Naive thymus-derived CD4-positive, alpha-beta T cell (primary cell): Measurements from ENCODE around the gene SIX3. TPM values are rescaled to one million over a fixed set of nuclear protein-coding genes. Genes with fewer than 3 reads are reported as not detected.

Experiments used
- ATAC-seq: fragments of 150-1000 bp; cut with Tn5 transposase; 2 replicates; pipeline ENCODE4 v1.10.0; 2021; ENCODE audit warnings: mild to moderate bottlenecking, moderate library complexity
- CTCF ChIA-PET: fragments of 350-600 bp; sonication (Branson Sonifier 250); formaldehyde crosslinking; loops from one replicate; lab custom pipeline; 2021; ENCODE audit warnings: antibody characterized with exemption; lab: Charles Lee
- POLR2A ChIA-PET: fragments of 350-600 bp; sonication (Branson Sonifier 250); formaldehyde crosslinking; loops from one replicate; lab custom pipeline; 2021; ENCODE audit warnings: antibody characterized with exemption, inconsistent platforms; lab: Charles Lee
- DNase-seq, 9 donors: peaks; one replicate each; pipeline versions ENCODE4 v3.0.0 to v3.0.0-alpha.2; 2020 to 2022; ENCODE audit warnings: mixed read lengths in 1 of 9
- H3K27ac ChIP-seq: one replicate; pipeline ENCODE4 v1.7.0; 2013; ENCODE audit warnings: mild to moderate bottlenecking, low read depth, low read length, moderate library complexity
- H3K27me3 ChIP-seq, 2 donors: one replicate each; pipeline ENCODE4 v1.7.0; 2013; ENCODE audit warnings: low read length in 2 of 2, mild to moderate bottlenecking in 2 of 2, moderate library complexity in 2 of 2; ENCODE audit not compliant: control insufficient read depth in 2 of 2, insufficient read depth in 2 of 2
- H3K36me3 ChIP-seq, 3 experiments: 1 replicate in 2 of 3; 2 replicates in 1 of 3; pipeline ENCODE4 v1.7.0; 2013; ENCODE audit warnings: low read length in 3 of 3, mild to moderate bottlenecking in 3 of 3, moderate library complexity in 1 of 3; ENCODE audit not compliant: insufficient read depth in 3 of 3, control insufficient read depth in 2 of 3
- H3K4me1 ChIP-seq, 2 donors: one replicate each; pipeline ENCODE4 v1.7.0; 2013; ENCODE audit warnings: low read length in 2 of 2, mild to moderate bottlenecking in 2 of 2, moderate library complexity in 1 of 2; ENCODE audit not compliant: control insufficient read depth in 2 of 2, insufficient read depth in 2 of 2
- H3K4me3 ChIP-seq: 2 replicates; pipeline ENCODE4 v1.7.0; 2013; ENCODE audit warnings: mild to moderate bottlenecking, low read length
- H3K9me3 ChIP-seq, 3 experiments: 1 replicate in 2 of 3; 2 replicates in 1 of 3; pipeline ENCODE4 v1.7.0; 2013; ENCODE audit warnings: low read length in 3 of 3; ENCODE audit not compliant: control insufficient read depth in 2 of 3
- H3K27ac Mint-ChIP-seq, 9 donors: one replicate each; pipeline ENCODE4 v1.8.0; 2020 to 2022; ENCODE audit warnings: mixed read lengths in 9 of 9, mild to moderate bottlenecking in 8 of 9, moderate library complexity in 5 of 9, inconsistent platforms in 2 of 9
- H3K27me3 Mint-ChIP-seq, 5 donors: one replicate each; pipeline ENCODE4 v1.8.0; 2021 to 2022; ENCODE audit warnings: mixed read lengths in 5 of 5, mild to moderate bottlenecking in 1 of 5
- H3K36me3 Mint-ChIP-seq, 5 donors: one replicate each; pipeline ENCODE4 v1.8.0; 2020 to 2022; ENCODE audit warnings: mixed read lengths in 5 of 5, mild to moderate bottlenecking in 3 of 5, inconsistent platforms in 1 of 5
- H3K4me1 Mint-ChIP-seq, 7 donors: one replicate each; pipeline ENCODE4 v1.8.0; 2020 to 2022; ENCODE audit warnings: mixed read lengths in 7 of 7, mild to moderate bottlenecking in 3 of 7, inconsistent platforms in 1 of 7
- H3K4me3 Mint-ChIP-seq, 10 donors: one replicate each; pipeline ENCODE4 v1.8.0; 2020 to 2022; ENCODE audit warnings: mild to moderate bottlenecking in 10 of 10, mixed read lengths in 10 of 10, moderate library complexity in 6 of 10, inconsistent platforms in 2 of 10
- H3K9me3 Mint-ChIP-seq, 11 donors: one replicate each; pipeline ENCODE4 v1.8.0; 2020 to 2022; ENCODE audit warnings: mixed read lengths in 11 of 11, mild to moderate bottlenecking in 4 of 11, inconsistent platforms in 1 of 11, moderate library complexity in 1 of 11
- intact Hi-C, 2 donors: fragments of 100-400 bp; cut with micrococcal nuclease; formaldehyde crosslinking; loops; one replicate each; pipeline ENCODE4 v1.15.1; 2023
- polyA plus RNA-seq, 2 donors: library from polyadenylated mRNA; unstranded; fragments of 300-500 nt; fragmentation: Illumina TruSeq; gene quantifications; one replicate each; pipeline ENCODE4 v1.2.3, GENCODE V29; 2021
- total RNA-seq, 6 experiments: library from RNA in 5 of 6; stranded (reverse) in 5 of 6; gene quantifications; 1 replicate in 5 of 6; 2 replicates in 1 of 6; pipeline ENCODE4 v1.2.3 and lab custom pipeline; 2021 to 2026

SIX3 gene
- total and polyA plus RNA-seq, 7 experiments from 2014 or later: not detected

GRCh38 chr2:44906972-44907371 is 34.5 kb upstream of the SIX3 start:
- DNase-seq (no peak), ATAC-seq (no peak)
- Histone ChIP-seq H3K9me3 (peaks cover 0 to 7% (median 0%) of the 10 kb centered on the region in 3 experiments), H3K27ac (no peak overlapping the region), H3K27me3 (no peaks in the 10 kb centered on the region), H3K4me1 (no peaks in the 10 kb centered on the region), H3K4me3 (no peak overlapping the region), H3K36me3 (no peaks in the 10 kb centered on the region)
- Mint-ChIP-seq H3K4me3 (no peak overlapping the region), H3K36me3 (peaks cover 0 to 10% (median 8%) of the 10 kb centered on the region in 5 donors), H3K4me1 (no peaks in the 10 kb centered on the region), H3K9me3 (peaks cover 7 to 25% (median 12%) of the 10 kb centered on the region in 11 donors), H3K27ac (no peak overlapping the region), H3K27me3 (peaks cover 4 to 49% (median 40%) of the 10 kb centered on the region in 5 donors)
- intact Hi-C loops: no loop called here
- ChIA-PET CTCF (no interaction called here), POLR2A (no interaction called here)

DNA sequence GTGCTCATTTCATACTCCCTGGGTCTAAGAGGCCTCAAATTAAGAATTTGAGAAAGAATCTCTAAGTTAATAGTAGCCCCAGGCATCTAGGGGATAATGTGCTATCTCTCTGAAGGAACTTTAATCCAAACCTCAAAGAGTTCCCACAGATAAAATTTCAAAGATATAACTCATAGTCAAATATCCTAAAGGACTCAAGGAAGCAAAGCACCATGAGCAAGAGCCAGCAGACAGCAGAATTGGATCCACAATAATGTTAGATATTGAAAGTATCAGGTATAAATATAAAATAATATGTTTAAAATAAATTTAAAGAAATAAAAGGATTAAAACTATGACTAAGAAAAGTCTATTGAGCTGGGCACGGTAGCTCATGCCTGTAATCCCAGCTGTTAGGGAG is 31.7 kb upstream of the SIX3 start:
- Histone ChIP-seq H3K4me3 (no peak overlapping the region), H3K36me3 (no peaks in the 10 kb centered on the region), H3K4me1 (no peaks in the 10 kb centered on the region), H3K27ac (no peak overlapping the region), H3K27me3 (no peaks in the 10 kb centered on the region), H3K9me3 (peaks cover 0 to 7% (median 0%) of the 10 kb centered on the region in 3 experiments)
- peaks cover 0 to 10% (median 8%) of the 10 kb centered on the region in 5 donors for H3K36me3 Mint-ChIP-seq
- peaks cover 2 to 38% (median 31%) of the 10 kb centered on the region in 5 donors for H3K27me3 Mint-ChIP-seq
- intact Hi-C loops: no loop called here
- H3K27ac Mint-ChIP-seq: no peak overlapping the region
- no peaks in the 10 kb centered on the region for H3K4me1 Mint-ChIP-seq
- ChIA-PET CTCF (no interaction called here), POLR2A (no interaction called here)
- ATAC-seq (no peak), DNase-seq (no peak)
- peaks cover 7 to 25% (median 12%) of the 10 kb centered on the region in 11 donors for H3K9me3 Mint-ChIP-seq
- H3K4me3 Mint-ChIP-seq: no peak overlapping the region

DNA sequence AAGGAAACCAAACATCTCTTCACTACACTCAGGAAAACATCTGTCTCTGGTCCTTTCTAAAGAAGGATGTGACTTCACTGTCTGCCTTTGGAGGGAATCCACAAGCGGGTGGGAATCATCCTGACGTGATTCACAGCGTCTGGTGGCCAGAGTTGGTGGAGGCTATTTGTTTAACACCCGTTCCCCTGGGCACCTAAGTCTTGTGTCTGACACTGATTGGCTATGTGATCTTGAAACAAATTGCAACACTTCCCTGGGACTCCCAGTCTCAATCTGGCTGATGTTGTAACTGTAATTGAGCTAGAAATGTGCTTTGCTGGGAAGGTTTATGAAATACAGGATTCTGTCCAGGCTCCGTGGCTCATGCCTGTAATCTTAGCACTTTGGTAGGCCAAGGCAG is 28.8 kb upstream of the SIX3 start:
- Histone ChIP-seq H3K27me3 (no peaks in the 10 kb centered on the region), H3K9me3 (peaks cover 0 to 7% (median 0%) of the 10 kb centered on the region in 3 experiments), H3K36me3 (no peaks in the 10 kb centered on the region), H3K27ac (no peak overlapping the region), H3K4me3 (no peak overlapping the region), H3K4me1 (no peaks in the 10 kb centered on the region)
- ChIA-PET CTCF (no interaction called here), POLR2A (no interaction called here)
- ATAC-seq: no peak
- H3K27ac Mint-ChIP-seq: no peak overlapping the region
- no peak for DNase-seq
- intact Hi-C loops: no loop called here
- H3K36me3 Mint-ChIP-seq: peaks cover 0 to 8% (median 4%) of the 10 kb centered on the region in 5 donors
- no peaks in the 10 kb centered on the region for H3K4me1 Mint-ChIP-seq
- peaks cover 7 to 25% (median 11%) of the 10 kb centered on the region in 11 donors for H3K9me3 Mint-ChIP-seq
- peaks cover 3 to 36% (median 20%) of the 10 kb centered on the region in 5 donors for H3K27me3 Mint-ChIP-seq
- H3K4me3 Mint-ChIP-seq: no peak overlapping the region

DNA sequence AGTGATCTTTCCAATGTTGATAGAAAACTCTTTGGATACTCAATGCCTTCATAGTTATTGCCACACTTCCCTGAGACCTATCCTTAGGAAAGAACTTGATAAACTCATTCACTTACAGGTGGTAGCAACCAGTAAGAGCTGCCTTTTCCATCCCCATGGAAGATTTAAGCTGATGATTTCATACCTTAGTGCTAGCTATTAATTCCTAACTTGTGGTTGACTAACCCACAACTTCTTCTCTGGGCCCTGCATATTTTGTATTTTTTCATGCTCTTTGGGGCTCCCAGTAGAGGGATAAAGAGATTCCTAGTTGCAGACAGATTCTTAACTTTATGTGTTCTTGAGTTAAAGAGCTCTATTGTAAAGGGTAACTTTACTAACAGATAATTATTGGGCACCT is 25.2 kb upstream of the SIX3 start:
- ATAC-seq: no peak
- peaks cover 9 to 47% (median 45%) of the 10 kb centered on the region in 5 donors for H3K27me3 Mint-ChIP-seq
- peaks cover 0 to 7% (median under 1%) of the 10 kb centered on the region in 11 donors for H3K9me3 Mint-ChIP-seq
- H3K9me3 ChIP-seq: peaks cover 0 to 1% (median 0%) of the 10 kb centered on the region in 3 experiments
- no peak overlapping the region for H3K27ac ChIP-seq
- H3K4me1 Mint-ChIP-seq: no peaks in the 10 kb centered on the region
- no peak overlapping the region for H3K4me3 ChIP-seq
- intact Hi-C loops: no loop called here
- no peak overlapping the region for H3K27ac Mint-ChIP-seq
- H3K27me3 ChIP-seq: no peaks in the 10 kb centered on the region
- POLR2A ChIA-PET: no interaction called here
- no peak for DNase-seq
- H3K4me3 Mint-ChIP-seq: no peak overlapping the region
- H3K36me3 ChIP-seq: no peaks in the 10 kb centered on the region
- no peaks in the 10 kb centered on the region for H3K4me1 ChIP-seq
- CTCF ChIA-PET: interaction anchor here (0.7 kb wide), 1 partner anchor 1076 kb away, joined by 3 read pairs; no protein-coding TSS in a partner anchor
- H3K36me3 Mint-ChIP-seq: no peaks in the 10 kb centered on the region

DNA sequence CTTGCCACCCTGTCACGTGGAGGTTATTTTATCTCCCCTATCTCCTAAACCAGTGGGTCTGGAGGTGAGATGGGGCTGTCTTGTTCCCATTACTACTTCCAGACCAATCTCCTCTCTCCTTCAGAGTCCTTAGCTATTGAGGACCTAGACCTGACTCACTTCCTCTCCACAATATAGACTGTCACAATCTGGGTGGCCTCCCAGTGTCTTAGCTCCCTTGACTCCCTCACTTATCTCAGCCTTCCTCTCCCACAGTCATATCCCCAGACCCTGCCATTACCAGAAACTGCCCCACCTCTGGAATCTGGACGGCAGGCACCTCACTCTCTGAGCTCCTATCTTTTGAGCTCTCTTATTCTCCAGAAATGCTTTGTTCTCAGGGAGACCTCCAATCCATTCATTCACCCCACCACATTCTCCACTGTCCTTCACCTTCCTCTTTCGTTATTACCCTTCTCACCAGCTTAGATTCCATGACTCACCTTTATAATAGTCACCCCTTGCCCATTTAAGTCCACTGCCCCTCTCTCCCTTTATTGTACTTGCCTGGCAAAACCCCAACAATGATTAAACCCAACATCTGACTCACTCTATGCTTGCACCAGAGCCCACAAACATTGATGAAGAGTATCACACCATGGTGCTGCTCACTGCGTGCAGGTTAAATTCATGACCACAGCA is 23.3 kb upstream of the SIX3 start:
- DNase-seq: no peak
- intact Hi-C loops: no loop called here
- Mint-ChIP-seq H3K4me1 (no peaks in the 10 kb centered on the region), H3K9me3 (peaks cover 0 to 2% (median 0%) of the 10 kb centered on the region in 11 donors), H3K36me3 (no peaks in the 10 kb centered on the region), H3K27me3 (peaks cover 22 to 58% (median 54%) of the 10 kb centered on the region in 5 donors), H3K4me3 (no peak overlapping the region), H3K27ac (no peak overlapping the region)
- Histone ChIP-seq H3K9me3 (no peaks in the 10 kb centered on the region), H3K36me3 (no peaks in the 10 kb centered on the region), H3K27ac (no peak overlapping the region), H3K4me1 (no peaks in the 10 kb centered on the region), H3K27me3 (no peaks in the 10 kb centered on the region), H3K4me3 (no peak overlapping the region)
- POLR2A ChIA-PET: no interaction called here
- CTCF ChIA-PET: no interaction called here
- ATAC-seq: no peak

- CTCF ChIA-PET: no interaction called here
- intact Hi-C loops: no loop called here
- Mint-ChIP-seq H3K4me3 (no peak overlapping the region), H3K36me3 (no peaks in the 10 kb centered on the region), H3K27me3 (peaks cover 46 to 81% (median 77%) of the 10 kb centered on the region in 5 donors), H3K4me1 (no peaks in the 10 kb centered on the region), H3K27ac (no peak overlapping the region), H3K9me3 (peaks cover 0 to 2% (median 0%) of the 10 kb centered on the region in 11 donors)
- Histone ChIP-seq H3K4me1 (no peaks in the 10 kb centered on the region), H3K9me3 (no peaks in the 10 kb centered on the region), H3K4me3 (no peak overlapping the region), H3K27ac (no peak overlapping the region), H3K27me3 (peaks cover 0 to 3% of the 10 kb centered on the region in 2 donors), H3K36me3 (no peaks in the 10 kb centered on the region)
- POLR2A ChIA-PET: no interaction called here
- DNase-seq (no peak), ATAC-seq (no peak)
Observed at GRCh38 chr2:44920751-44921150, 20.8 kb upstream of the SIX3 start.

GRCh38 chr2:44922776-44923175 is 18.7 kb upstream of the SIX3 start:
- no peak overlapping the region for H3K27ac Mint-ChIP-seq
- peaks cover 0 to 3% (median 0%) of the 10 kb centered on the region in 7 donors for H3K4me1 Mint-ChIP-seq
- peaks cover 62 to 88% (median 86%) of the 10 kb centered on the region in 5 donors for H3K27me3 Mint-ChIP-seq
- no peaks in the 10 kb centered on the region for H3K36me3 ChIP-seq
- no peaks in the 10 kb centered on the region for H3K36me3 Mint-ChIP-seq
- DNase-seq (no peak), ATAC-seq (no peak)
- no peaks in the 10 kb centered on the region for H3K9me3 ChIP-seq
- intact Hi-C loops: no loop called here
- no peak overlapping the region for H3K27ac ChIP-seq
- peaks cover 0 to 2% (median 0%) of the 10 kb centered on the region in 11 donors for H3K9me3 Mint-ChIP-seq
- peaks cover 0 to 9% of the 10 kb centered on the region in 2 donors for H3K27me3 ChIP-seq
- POLR2A ChIA-PET: no interaction called here
- H3K4me1 ChIP-seq: no peaks in the 10 kb centered on the region
- H3K4me3 ChIP-seq: no peak overlapping the region
- CTCF ChIA-PET: interaction anchor here (0.7 kb wide), 1 partner anchor 81 kb away, joined by 3 read pairs; no protein-coding TSS in a partner anchor
- no peak overlapping the region for H3K4me3 Mint-ChIP-seq
